HepG2 (cell line): ENCODE data around the gene DAPK3. TPM values are rescaled to one million over a fixed set of nuclear protein-coding genes. Genes with fewer than 3 reads are reported as not detected.

ENCODE experiments used
- AGO1 ChIP-seq: fragments of 200-400 bp; formaldehyde crosslinking; IDR thresholded peaks from 2 replicates; pipeline ENCODE4 v1.6.1; 2017; ENCODE audit warnings: mild to moderate bottlenecking, low read depth, low read length, moderate library complexity; ENCODE audit not compliant: poor library complexity, severe bottlenecking
- ARNTL ChIP-seq: sonication (generic); formaldehyde crosslinking; IDR thresholded peaks from 2 replicates; pipeline ENCODE4 v1.4.0; 2020; ENCODE audit warnings: mild to moderate bottlenecking, missing genetic modification reagents
- GATAD1 ChIP-seq: IDR thresholded peaks from 2 replicates; pipeline ENCODE4 v1.6.1; 2016; ENCODE audit warnings: missing genetic modification reagents, missing compliant biosample characterization
- GATAD2A ChIP-seq: IDR thresholded peaks from 2 replicates; pipeline ENCODE4 v1.6.1; 2016
- HMG20A ChIP-seq: IDR thresholded peaks from 2 replicates; pipeline ENCODE4 v1.6.1; 2016; ENCODE audit warnings: borderline replicate concordance
- JUNB ChIP-seq: sonication (generic); formaldehyde crosslinking; IDR thresholded peaks from 2 replicates; pipeline ENCODE4 v1.8.0; 2022; ENCODE audit warnings: missing genetic modification reagents, mild to moderate bottlenecking, borderline replicate concordance
- KLF12 ChIP-seq: sonication (generic); formaldehyde crosslinking; IDR thresholded peaks from 2 replicates; pipeline ENCODE4 v1.4.0; 2020; ENCODE audit warnings: missing genetic modification reagents, borderline replicate concordance
- MIER2 ChIP-seq: IDR thresholded peaks from 2 replicates; pipeline ENCODE4 v1.6.1; 2016; ENCODE audit warnings: missing biosample characterization, missing genetic modification reagents
- NFE2 ChIP-seq: sonication (generic); formaldehyde crosslinking; IDR thresholded peaks from 2 replicates; pipeline ENCODE4 v1.4.0; 2020; ENCODE audit warnings: missing genetic modification reagents
- SETDB1 ChIP-seq: sonication (generic); formaldehyde crosslinking; IDR thresholded peaks from 2 replicates; pipeline ENCODE4 v1.5.1; 2020; ENCODE audit warnings: missing genetic modification reagents, mild to moderate bottlenecking, borderline replicate concordance
- SOX5 ChIP-seq: IDR thresholded peaks from 2 replicates; pipeline ENCODE4 v1.6.1; 2016; ENCODE audit warnings: borderline replicate concordance
- SRF ChIP-seq: IDR thresholded peaks from 2 replicates; pipeline ENCODE4 v1.6.1; 2011; ENCODE audit warnings: mild to moderate bottlenecking, low read depth, low read length, moderate library complexity
- SRSF4 ChIP-seq: fragments of 200-400 bp; formaldehyde crosslinking; IDR thresholded peaks from one replicate; pipeline ENCODE4 v1.6.1; 2018; ENCODE audit warnings: mild to moderate bottlenecking, low read depth, low read length, moderate library complexity; ENCODE audit not compliant: poor library complexity, severe bottlenecking
- STAT5B ChIP-seq: sonication (generic); formaldehyde crosslinking; IDR thresholded peaks from 2 replicates; pipeline ENCODE4 v1.4.0; 2020; ENCODE audit warnings: missing genetic modification reagents
- THAP11 ChIP-seq: IDR thresholded peaks from 2 replicates; pipeline ENCODE4 v1.6.1; 2016; ENCODE audit warnings: missing biosample characterization, missing genetic modification reagents
- ZNF180 ChIP-seq: sonication (generic); formaldehyde crosslinking; IDR thresholded peaks from 2 replicates; pipeline ENCODE4 v1.4.0; 2020; ENCODE audit warnings: low read depth, missing genetic modification reagents, borderline replicate concordance
- ZNF207 ChIP-seq: fragments of 450-650 bp; IDR thresholded peaks from 2 replicates; pipeline ENCODE4 v1.6.1; 2016; ENCODE audit warnings: antibody characterized with exemption, borderline replicate concordance
- ZNF317 ChIP-seq: sonication (generic); formaldehyde crosslinking; IDR thresholded peaks from 2 replicates; pipeline ENCODE4 v1.5.0; 2020; ENCODE audit warnings: mild to moderate bottlenecking, missing genetic modification reagents
- ZNF530 ChIP-seq: sonication (generic); formaldehyde crosslinking; IDR thresholded peaks from 2 replicates; pipeline ENCODE4 v1.5.0; 2020; ENCODE audit warnings: low read depth, mild to moderate bottlenecking, missing genetic modification reagents
- ZNF7 ChIP-seq: IDR thresholded peaks from 2 replicates; pipeline ENCODE4 v1.6.1; 2016; ENCODE audit warnings: missing biosample characterization, missing genetic modification reagents
- polyA plus RNA-seq, 8 experiments: library from polyadenylated mRNA; depleted of rRNA in 3 of 8; stranded (reverse) in 7 of 8; unstranded in 1 of 8; fragments of >200 nt; fragmentation: Illumina TruSeq in 4 of 8; extraction: Trizol in 4 of 8; gene quantifications; 2 replicates each; pipeline versions ENCODE4 v1.2.1 to v1.2.3, GENCODE V29; 2011 to 2016; ENCODE audit warnings: low read depth in 4 of 8, missing spikeins in 1 of 8, mixed read lengths in 1 of 8; ENCODE audit not compliant: insufficient read depth in 1 of 8
- total RNA-seq, 5 experiments: library from RNA; depleted of rRNA; stranded (reverse); fragments of >200 nt; fragmentation: Illumina TruSeq; extraction: Trizol; gene quantifications; 2 replicates each; pipeline ENCODE4 v1.2.3, GENCODE V29; 2016; ENCODE audit warnings: low read depth in 1 of 5
- TF ChIP-seq, protein P1 (sequence below): sonication (generic); formaldehyde crosslinking; IDR thresholded peaks from 2 replicates; pipeline ENCODE4 v1.8.1; 2023; ENCODE audit warnings: mild to moderate bottlenecking, inconsistent platforms, moderate library complexity, missing genetic modification reagents, borderline replicate concordance
- TF ChIP-seq, protein P2 (sequence below): sonication (generic); formaldehyde crosslinking; IDR thresholded peaks from 2 replicates; pipeline ENCODE4; 2020; ENCODE audit warnings: missing genetic modification reagents, mild to moderate bottlenecking, borderline replicate concordance
- TF ChIP-seq, protein P3 (sequence below): sonication (generic); formaldehyde crosslinking; IDR thresholded peaks from 2 replicates; pipeline ENCODE4 v1.8.1; 2023; ENCODE audit warnings: mild to moderate bottlenecking, missing genetic modification reagents
- TF ChIP-seq, protein P4 (sequence below): IDR thresholded peaks from 2 replicates; pipeline ENCODE4 v1.6.1; 2016; ENCODE audit warnings: mild to moderate bottlenecking, missing biosample characterization, missing genetic modification reagents

Gene DAPK3
- total and polyA plus RNA-seq, 2 of the 13 experiments (the other 11 are each of a cell fraction or from before 2014, with no cell fraction given): 30.5 to 37.3 TPM

DNA sequence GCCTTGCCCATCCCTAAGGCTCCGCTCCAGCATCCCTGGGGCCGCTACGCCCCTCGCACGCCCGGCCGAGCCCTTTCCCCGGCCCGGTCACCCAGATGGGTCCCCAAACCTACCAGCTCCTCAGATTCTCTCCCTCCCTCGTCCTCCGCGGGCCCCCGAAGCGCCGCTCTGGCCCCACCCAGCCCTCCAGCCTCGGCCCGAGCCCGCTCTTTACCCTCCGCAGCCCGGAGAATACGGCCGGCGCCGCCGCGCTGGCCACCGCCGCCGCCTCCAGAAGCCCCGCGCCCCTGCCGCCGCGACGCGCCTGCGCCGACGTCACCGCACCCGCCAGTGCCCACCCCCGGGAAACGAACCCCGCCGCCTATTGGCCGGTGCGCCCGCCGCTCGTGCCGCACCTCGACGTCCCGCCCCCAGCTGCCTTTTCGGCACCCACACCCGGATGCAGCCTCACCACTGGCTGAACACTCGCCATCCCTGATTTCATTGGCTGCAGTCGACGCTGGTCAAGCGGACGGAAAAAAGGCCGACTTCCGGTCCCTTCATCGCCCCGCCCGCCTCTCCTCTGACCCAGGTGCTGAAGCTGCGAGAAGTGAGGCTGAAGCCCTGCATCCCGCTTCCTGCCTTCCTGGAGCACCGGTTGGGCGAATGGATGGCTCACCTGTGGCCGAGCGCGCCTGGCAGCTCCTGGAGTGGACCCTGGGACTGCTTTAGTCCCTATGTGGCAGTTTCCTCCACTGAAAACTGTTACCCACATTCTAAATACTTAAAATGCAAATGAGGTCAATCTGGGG, at the start of gene DAPK3 (continued):
- TF ChIP-seq ZNF207 (no peak), ARNTL (CRISPR knock-in tag) (no peak), MIER2 (CRISPR knock-in tag) (peak; percentile 93), GATAD2A (CRISPR knock-in tag) (0 out of 2 replicates have a peak, but pooled peaks have one; percentile 40), ZNF180 (CRISPR knock-in tag) (no peak), ZNF7 (CRISPR knock-in tag) (no peak), ZNF530 (CRISPR knock-in tag) (no peak), ZNF317 (CRISPR knock-in tag) (no peak), THAP11 (CRISPR knock-in tag) (peak; percentile 89), AGO1 (peak; percentile 97), SRF (peak; percentile 47; the same call in 1 of the 2 replicates), JUNB (CRISPR knock-in tag) (no peak), SOX5 (CRISPR knock-in tag) (no peak), STAT5B (CRISPR knock-in tag) (0 out of 2 replicates have a peak, but pooled peaks have one; percentile 33), GATAD1 (CRISPR knock-in tag) (peak; percentile 79), HMG20A (CRISPR knock-in tag) (no peak), SETDB1 (CRISPR knock-in tag) (no peak), KLF12 (0 out of 2 replicates have a peak, but pooled peaks have one; percentile 23), NFE2 (CRISPR knock-in tag) (no peak), SRSF4 (no peak)
- TF ChIP-seq, protein P1, sequence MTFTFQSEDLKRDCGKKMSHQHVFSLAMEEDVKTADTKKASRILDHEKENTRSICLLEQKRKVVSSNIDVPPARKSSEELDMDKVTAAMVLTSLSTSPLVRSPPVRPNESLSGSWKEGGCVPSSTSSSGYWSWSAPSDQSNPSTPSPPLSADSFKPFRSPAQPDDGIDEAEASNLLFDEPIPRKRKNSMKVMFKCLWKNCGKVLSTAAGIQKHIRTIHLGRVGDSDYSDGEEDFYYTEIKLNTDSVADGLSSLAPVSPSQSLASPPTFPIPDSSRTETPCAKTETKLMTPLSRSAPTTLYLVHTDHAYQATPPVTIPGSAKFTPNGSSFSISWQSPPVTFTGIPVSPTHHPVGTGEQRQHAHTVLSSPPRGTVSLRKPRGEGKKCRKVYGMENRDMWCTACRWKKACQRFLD (CRISPR knock-in tag): no peak
- TF ChIP-seq, protein P2, sequence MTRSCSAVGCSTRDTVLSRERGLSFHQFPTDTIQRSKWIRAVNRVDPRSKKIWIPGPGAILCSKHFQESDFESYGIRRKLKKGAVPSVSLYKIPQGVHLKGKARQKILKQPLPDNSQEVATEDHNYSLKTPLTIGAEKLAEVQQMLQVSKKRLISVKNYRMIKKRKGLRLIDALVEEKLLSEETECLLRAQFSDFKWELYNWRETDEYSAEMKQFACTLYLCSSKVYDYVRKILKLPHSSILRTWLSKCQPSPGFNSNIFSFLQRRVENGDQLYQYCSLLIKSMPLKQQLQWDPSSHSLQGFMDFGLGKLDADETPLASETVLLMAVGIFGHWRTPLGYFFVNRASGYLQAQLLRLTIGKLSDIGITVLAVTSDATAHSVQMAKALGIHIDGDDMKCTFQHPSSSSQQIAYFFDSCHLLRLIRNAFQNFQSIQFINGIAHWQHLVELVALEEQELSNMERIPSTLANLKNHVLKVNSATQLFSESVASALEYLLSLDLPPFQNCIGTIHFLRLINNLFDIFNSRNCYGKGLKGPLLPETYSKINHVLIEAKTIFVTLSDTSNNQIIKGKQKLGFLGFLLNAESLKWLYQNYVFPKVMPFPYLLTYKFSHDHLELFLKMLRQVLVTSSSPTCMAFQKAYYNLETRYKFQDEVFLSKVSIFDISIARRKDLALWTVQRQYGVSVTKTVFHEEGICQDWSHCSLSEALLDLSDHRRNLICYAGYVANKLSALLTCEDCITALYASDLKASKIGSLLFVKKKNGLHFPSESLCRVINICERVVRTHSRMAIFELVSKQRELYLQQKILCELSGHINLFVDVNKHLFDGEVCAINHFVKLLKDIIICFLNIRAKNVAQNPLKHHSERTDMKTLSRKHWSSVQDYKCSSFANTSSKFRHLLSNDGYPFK: peak; percentile 41; the same call in 1 of the 2 replicates
- TF ChIP-seq, protein P3, sequence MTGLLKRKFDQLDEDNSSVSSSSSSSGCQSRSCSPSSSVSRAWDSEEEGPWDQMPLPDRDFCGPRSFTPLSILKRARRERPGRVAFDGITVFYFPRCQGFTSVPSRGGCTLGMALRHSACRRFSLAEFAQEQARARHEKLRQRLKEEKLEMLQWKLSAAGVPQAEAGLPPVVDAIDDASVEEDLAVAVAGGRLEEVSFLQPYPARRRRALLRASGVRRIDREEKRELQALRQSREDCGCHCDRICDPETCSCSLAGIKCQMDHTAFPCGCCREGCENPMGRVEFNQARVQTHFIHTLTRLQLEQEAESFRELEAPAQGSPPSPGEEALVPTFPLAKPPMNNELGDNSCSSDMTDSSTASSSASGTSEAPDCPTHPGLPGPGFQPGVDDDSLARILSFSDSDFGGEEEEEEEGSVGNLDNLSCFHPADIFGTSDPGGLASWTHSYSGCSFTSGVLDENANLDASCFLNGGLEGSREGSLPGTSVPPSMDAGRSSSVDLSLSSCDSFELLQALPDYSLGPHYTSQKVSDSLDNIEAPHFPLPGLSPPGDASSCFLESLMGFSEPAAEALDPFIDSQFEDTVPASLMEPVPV: no peak
- TF ChIP-seq, protein P4, sequence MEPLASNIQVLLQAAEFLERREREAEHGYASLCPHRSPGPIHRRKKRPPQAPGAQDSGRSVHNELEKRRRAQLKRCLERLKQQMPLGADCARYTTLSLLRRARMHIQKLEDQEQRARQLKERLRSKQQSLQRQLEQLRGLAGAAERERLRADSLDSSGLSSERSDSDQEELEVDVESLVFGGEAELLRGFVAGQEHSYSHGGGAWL: peak; percentile 28; the same call in 1 of the 2 replicates
